ENCODE data around the gene RBP3.
"Not testable (repeated sequence)": the region's sequence is repeated elsewhere in the genome, so short reads cannot be mapped to it uniquely, and the experiment has no call there.

Gene RBP3

DNA sequence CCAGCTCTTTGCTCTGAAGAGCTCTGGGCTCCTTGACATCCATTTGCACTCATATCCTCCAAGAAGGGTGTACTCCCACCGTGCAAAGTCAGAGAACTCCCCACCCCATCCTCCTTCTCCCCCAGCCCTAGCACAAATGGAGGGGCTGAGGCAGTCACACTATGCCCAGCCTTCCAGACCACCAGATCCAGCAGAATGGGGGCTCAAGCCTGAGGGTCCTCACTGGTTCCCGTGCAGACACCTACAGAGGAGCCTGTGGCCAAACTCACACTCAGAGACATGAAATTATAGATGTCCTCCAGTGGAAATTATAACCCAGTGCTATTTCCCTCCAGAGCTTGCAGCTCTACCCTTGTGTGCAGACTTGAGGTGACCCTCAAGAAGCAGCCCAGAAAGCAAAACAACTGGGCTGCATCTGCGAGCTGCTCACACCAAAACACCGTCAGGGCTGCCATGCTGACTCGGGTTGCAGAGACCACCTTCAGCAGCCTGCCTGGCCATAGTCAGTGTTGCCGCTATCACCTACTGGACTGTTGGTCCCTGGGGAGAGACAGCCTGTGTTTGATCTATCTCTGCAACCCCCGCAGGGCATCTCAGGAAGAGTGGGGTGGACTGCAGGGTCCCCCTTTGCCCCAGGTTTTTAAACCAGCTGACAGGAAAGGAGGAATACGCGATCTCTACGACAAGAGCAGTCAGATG, 28.5 kb downstream of the RBP3 start:
- DNase-seq = no peak

DNA sequence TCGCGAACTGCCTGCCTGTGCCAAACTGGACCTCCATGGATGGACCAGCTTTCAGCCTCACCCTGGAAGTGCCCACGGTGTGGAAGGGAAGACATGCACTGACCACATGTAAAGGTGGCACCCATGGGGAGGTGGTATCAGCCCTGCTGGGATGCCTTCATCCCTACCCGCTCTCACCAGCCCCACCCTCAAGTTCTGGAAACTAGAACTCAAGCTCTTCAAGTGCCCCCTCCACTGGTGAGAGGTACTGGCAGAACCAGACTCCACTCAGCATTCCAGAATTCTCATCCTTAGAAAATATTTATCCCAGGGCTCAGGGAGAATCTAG, 30.0 kb downstream of the RBP3 start:
- DNase-seq = no peak

DNA sequence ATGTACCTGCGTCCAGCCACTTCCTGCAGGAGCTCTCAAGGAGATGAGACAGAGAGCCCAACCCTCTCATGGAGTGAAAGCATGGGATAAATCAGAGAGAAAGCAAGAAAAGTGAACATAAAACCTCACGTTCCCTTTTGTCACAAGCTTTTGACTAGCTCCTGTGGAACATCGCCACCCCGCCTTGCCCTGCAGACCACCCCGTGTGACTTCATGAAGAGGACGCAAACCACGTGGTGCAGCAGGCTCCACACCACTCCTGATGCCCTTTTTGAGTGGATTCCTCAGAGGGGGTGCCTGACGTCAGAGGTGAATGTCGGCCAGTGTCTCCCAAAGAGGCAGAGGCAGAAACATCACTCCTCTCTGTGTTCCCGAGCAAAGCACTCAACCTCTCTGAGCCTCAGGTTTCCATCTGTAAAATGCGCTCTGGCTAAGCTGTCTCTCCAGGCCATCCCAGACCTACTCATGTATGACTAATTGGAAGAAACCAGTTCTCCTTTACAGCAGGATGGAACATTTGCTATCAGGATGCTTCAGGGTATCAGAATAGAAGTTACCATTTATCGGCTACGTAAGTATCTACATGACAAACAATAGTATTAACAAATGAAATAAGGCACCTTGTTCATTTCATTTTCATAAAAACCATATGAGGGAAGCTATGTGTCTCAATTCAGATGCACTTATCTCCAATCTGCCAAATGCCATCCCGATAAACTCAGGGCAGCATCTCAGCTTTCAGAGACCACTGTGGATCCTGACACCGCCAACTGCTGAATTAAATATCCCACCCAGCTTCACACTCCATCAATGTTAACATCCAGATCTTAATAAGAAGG, 30.7 kb downstream of the RBP3 start:
- no peak for DNase-seq

- DNase-seq = no peak
Measured at GRCh38 chr10:47379445-47379785, 31.3 kb downstream of the RBP3 start.

DNA sequence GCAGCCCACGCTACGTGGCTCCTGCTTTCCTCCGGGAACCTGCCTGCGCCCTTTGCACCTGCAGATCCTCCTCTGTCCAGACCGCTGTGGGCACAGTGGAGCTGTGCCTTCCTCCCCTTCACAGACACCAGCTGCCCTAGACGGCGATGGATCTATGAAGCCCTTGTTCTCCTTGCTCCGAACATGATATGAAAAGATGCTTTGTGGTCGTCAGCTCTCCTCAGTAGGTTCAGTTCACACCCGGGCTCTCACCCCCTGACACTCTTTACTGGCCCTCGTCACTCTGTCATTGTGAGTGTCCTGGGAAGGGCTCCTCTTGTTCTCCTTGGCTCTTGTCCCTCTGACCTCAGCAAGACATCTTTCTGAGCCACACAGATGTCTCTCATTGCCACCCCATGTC, 31.7 kb downstream of the RBP3 start:
- DNase-seq = no peak

- no peak for DNase-seq
Measured at GRCh38 chr10:47380341-47381102, 32.4 kb downstream of the RBP3 start.

- no peak for DNase-seq
Measured at GRCh38 chr10:47381103-47381395, 32.9 kb downstream of the RBP3 start.

- no peak for DNase-seq
Measured at GRCh38 chr10:47381427-47382379, 33.5 kb downstream of the RBP3 start.

- no peak for DNase-seq
Measured at GRCh38 chr10:47383261-47384147, 35.3 kb downstream of the RBP3 start.

GRCh38 chr10:47384148-47384921, 36.2 kb downstream of the RBP3 start, which contains the start of gene ZNF488:
ZNF488 (minus strand) TSS chr10:47384293; CDS start chr10:47368829, 15,464 bp downstream.
- peak; percentile 75 for DNase-seq

DNA sequence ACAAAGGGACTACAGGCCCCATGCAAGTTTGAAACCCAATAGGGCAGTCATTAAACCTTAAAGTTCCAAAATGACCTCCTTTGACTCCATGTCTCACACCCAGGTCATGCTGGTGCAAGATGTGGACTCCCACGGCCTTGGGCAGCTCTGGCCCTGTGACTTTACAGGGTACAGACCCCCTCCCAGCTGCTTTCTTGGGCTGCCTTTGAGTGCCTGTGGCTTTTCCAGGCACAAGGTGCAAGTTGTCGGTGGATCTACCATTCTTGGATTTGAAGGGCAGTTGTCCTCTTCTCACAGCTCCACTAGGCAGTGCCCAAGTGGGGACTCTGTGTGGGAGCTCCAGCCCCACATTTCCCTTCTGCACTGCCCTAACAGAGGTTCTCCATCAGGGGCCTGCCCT, 37.9 kb downstream of the RBP3 start:
- DNase-seq = not testable (repeated sequence)

- no peak for DNase-seq
Measured at GRCh38 chr10:47388879-47389278, 40.7 kb downstream of the RBP3 start.

DNA sequence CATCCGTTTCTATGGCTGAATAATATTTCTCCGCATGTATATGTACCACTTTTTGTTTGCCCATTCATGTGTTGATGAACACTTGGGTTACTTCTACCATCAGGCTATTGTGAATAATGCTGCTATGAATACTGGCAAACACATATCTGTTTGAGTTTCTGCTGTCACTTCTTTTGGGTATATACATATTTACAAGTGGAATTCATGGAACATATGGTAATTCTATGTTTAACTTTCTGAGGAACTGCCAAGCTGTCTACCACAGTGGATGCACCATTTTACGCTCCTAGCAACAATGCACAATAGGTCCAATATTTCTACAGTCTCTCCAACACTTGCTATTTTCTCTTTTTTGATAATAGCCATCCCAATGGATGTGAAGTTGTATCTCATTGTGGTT, 41.5 kb downstream of the RBP3 start:
- no peak for DNase-seq

- DNase-seq = no peak
Measured at GRCh38 chr10:47396311-47396717, 48.2 kb downstream of the RBP3 start.

- no peak for DNase-seq
Measured at GRCh38 chr10:47397256-47397655, 49.1 kb downstream of the RBP3 start.

DNA sequence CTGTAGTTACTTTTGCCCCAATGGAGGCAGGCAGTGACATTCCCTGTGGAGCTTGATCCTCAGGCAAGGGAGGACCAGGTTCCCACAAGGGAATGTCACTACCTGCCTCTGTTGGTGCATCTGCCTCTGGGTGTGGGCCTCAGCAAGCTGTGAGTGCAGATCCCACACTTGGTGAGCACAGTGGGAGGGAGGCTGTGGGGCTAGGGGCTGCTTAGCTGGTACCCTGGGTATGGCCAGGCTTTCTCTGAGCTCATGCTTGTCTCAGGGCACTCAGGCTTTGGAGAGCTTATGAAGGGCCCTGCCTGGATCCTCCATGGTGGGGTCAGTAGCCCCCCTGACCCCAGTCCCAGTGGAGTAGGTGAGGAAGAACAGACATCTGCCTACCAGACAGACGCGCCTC, 52.1 kb downstream of the RBP3 start:
- DNase-seq = no peak

GRCh38 chr10:47400786-47401185, 52.6 kb downstream of the RBP3 start:
- DNase-seq = no peak

GRCh38 chr10:47401210-47401609, 53.0 kb downstream of the RBP3 start:
- DNase-seq = no peak

DNA sequence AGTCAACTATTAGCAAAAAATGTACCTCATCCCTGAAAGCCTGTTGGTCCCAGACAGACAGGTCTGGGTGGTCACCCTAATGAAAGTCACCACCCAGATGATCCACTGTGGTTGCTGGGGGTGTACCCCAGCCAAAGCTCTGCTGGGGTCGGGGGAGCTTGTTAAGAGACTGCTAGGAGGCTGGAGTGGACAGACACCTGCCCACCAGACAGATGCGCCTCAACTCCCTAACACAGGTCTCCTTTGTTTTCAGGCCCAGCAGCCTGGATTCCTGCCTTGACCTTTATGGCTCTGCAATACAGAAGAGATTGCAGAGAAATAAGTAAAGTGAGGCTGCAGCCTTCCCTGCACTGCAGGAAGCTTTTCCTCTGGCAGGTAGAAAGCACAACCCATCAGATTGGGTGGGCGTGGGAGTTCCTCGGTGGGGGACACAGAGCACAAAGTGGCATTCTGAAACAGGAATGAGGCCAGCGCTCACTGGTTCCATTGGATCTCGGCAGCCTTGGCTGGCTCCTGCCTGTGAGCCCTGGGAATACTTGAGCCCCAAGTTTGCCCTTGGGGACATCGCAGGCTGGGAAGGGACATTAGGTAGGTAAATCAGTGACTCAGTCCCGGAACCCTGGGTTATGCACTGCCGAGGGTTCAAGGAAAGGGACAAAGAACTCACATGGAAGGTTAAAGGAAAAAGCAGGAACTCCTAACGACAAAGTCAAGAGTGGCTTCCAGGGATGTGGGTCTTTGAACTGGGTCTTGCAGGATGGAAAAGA, 53.9 kb downstream of the RBP3 start:
- no peak for DNase-seq

DNA sequence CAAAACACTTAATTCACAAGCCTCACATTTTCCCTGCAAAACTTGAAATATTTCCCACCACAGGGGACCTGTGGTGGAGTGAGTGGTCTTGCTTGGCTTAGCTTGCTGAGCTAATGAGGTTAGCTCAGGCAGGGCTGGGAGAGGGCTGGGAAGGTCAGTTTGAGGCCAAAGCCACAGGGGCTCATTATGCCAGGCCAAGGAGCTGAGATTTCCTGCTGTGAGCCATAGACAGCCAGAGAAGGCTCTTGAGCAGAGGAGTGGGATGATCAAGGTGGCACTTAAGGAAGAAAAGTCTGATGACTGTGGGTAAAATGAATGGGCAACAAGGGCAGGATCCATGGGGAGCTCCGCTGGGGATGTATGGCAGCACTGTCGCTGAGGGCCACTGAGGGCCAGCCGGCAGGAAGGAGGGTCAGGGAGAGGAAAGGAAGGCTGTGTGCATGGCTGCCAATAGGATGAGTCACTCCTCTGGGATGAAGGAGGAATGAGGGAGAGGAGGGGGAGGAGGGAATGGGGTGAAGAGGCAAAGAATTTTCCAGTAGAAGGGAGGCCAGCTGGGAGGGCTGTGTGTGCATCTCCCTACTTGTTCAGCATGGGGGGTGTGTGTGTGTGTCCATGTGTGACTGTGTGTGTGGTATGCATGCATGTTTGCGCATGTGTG, 54.6 kb downstream of the RBP3 start:
- no peak for DNase-seq

Data from activated CD4-positive, alpha-beta T cell treated with anti-CD3 and anti-CD28 coated beads, Interleukin-2, Interleukin-6, amounts not matched to agents 100 ng/mL and 50 ng/mL, durations not matched to agents 16 hours and 8 hours (primary cell).